ENCODE data around the gene B3GALNT2.

B3GALNT2 gene

DNA sequence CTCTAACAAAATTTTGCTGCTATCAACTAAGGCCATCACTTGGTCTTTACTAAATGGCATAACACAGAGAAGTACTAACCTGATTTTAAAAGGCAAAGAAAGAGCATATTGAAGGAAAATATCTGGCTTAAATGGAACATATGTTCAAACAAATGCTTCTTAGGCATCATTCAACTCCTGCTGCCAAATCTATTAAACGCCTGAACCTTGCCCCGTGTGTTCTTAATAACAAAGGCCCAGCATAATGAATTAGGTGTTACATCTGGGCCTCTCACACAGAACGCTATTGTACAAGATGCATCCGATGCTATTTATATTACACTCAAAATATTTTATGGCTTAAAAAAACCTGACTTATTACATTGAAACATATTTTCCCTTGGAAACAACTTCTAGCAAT lies 48.4 kb downstream of the B3GALNT2 start:
- no peak for DNase-seq (ENCODE audit: low read depth in 2 of 2, low spot score in 1 of 2)

DNA sequence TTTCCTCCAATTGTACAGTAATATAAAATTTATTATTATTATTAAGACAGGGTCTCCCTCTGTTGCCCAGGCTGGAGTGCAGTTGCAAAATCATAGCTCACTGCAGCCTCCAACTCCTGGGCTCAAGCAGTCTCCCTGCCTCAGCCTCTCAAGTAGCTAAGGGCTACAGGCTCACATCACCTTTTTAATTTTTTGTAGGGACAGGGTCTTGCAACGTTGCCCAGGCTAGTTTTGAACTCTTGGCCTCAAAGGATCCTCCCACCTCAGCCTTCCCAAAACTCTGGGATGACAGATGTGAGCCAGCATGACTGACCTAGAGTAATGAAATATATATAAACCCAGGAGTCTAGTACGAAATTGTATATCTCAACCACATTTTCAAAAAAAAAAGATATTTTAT lies 49.2 kb downstream of the B3GALNT2 start:
- no peak for DNase-seq (ENCODE audit: low read depth in 2 of 2, low spot score in 1 of 2)

DNA sequence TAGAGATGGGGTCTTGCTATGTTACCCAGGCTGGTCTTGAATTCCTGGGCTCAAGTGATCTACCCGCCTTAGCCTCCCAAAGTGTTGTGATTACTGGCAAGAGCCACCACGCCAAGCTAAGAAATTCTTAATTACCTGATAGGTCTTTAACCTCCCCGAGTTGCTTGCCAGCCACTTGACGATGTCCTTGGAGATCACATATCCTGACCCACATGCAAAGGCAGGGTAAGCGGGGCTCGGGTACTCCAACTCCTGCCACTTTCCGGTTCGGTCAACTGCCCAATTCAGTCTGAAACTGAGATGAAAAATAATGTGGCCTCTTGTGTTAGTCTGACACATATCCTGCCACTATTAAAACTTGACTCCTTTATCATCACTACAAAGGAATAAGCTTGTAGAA lies 50.2 kb downstream of the B3GALNT2 start:
- no peak for DNase-seq (ENCODE audit: low read depth in 2 of 2, low spot score in 1 of 2)

DNA sequence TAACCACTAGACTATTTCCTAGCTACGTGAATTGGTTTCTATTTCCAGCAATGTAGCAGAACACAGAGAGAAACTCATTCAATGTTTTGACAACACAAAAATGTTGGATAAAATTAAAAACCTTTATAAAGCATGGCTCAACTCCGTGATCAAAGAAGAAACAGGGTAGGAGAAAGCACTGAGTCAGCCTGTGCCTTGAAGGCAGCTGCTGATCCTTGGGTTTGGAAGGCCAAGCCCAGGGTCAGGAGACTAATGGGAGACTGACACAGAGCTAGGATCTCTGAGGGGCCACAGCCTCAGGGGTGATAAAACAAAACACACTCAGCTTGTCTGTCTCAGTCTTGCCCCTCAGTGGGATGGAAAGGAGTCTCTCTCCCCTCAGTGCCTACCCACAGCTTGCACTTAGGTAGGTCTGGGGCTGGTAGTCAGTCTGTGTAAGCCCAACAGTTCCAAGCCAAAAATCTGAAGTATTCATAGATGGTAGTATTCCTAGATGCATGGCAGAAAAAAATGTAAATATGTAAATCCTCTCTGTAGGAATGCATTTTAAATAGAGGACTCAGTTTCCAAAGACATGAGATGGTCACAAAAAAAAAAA lies 53.3 kb downstream of the B3GALNT2 start:
- DNase-seq (ENCODE audit: low read depth in 2 of 2, low spot score in 1 of 2) = no peak

DNA sequence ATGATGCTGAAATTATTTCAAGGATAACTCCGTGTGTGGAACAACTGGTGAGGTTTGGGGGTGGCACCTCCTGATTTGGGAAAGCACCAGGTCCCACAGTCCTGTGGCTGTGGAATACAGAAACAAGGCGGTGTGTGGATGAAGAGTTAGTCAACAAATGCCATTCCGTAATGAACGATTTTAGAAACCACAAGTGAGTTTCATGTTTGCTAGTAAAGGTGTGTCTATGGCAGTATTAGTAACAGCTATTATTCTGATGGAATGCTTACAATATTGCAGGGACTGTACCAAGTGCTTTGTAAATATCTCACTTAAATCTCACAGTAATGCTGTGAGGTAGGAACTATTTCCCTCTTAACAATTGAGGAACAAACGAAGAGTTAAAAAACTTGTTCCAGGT lies 53.8 kb downstream of the B3GALNT2 start:
- DNase-seq (ENCODE audit: low read depth in 2 of 2, low spot score in 1 of 2) = no peak

DNA sequence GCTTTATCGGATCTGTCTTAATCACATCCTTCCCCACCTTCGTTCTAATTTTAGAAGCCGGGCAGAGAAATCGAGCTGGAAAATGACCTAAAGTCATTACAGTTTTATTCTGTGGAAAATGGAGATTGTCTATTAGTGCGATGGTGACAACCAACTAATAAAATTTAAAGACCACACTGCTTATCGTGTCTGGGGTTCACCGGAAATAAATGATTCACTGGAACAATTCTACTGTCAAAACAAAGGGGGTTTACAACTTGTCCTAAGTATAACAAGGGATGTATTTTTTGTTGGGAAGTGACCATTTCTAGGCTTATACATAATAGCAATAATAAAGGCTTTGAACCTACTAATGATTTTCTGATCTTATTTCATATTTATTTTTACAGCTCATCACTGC lies 55.6 kb downstream of the B3GALNT2 start:
- no peak for DNase-seq (ENCODE audit: low read depth in 2 of 2, low spot score in 1 of 2)

DNA sequence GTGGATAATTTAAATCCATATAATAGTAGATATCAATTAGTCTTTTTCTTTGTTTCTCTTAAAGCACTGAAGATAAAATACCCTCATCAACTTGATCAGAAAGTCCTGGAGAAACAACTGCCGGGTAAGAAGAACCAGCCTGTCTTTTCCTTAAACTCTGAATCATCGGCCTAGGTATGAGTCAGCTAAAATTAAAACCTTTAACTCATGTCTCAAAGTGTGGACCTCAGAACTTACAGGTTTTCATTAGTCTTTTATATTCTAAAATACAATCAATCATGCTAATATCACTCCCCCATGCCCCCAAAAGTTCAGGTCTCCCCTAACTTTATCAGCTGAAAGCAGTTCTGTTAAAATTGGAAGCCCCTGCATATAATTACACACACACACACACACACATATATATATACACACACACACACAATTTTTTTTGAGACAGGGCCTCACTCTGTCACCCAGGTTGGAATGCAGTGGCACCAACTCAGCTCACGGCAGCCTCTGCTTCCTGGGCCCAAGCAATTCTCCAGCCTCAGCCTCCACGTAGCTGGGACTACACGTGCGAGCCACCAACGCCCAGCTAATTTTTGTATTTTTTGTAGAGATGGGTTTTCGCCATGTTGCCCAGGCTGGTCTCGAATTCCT lies 61.3 kb downstream of the B3GALNT2 start:
- DNase-seq (ENCODE audit: low read depth in 2 of 2, low spot score in 1 of 2) = no peak

DNA sequence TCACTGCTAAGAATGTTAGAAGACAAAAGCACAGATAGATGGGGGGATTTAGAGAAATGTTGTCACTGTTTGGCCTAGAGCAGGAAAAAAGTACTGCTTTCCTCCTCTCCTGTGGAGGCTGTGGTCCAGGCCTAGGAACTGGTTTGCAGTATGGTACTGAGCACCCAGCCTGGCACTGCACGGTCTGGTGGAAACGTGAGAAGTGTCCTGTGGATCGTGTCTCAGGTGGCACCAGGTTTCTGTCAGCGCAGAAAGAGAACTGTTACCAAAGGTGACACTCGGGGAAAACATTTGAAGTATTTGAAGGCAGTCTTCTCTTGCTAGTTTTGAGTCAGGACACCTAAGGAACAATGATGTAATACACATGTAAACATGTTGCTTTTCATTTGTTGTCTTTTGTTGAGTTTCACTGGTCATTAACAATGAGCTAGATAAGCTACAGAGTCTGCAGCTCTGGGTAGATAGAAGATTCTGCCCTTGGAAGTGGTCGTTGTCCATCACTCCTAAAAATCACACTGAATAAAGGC lies 63.0 kb downstream of the B3GALNT2 start:
- DNase-seq (ENCODE audit: low read depth in 2 of 2, low spot score in 1 of 2) = no peak

DNA sequence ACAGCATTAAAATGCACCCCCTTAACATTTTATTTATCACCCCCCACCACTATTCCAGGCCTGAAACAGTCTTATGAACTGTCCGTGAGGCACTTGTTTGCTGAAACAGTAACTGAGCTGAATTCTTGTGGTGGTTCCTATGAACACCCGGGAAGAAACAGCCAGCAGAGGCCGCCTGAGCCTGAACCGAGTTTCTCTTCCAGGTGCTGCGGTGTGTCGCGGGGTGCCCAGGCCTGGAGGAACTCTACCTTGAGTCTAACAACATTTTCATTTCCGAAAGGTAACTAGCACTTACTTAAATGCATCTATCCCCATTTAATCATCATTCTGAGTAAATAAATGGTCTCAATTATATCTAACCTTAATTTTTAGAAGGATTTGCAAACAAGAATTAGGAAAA lies 70.3 kb downstream of the B3GALNT2 start:
- no peak for DNase-seq (ENCODE audit: low read depth in 2 of 2, low spot score in 1 of 2)

DNA sequence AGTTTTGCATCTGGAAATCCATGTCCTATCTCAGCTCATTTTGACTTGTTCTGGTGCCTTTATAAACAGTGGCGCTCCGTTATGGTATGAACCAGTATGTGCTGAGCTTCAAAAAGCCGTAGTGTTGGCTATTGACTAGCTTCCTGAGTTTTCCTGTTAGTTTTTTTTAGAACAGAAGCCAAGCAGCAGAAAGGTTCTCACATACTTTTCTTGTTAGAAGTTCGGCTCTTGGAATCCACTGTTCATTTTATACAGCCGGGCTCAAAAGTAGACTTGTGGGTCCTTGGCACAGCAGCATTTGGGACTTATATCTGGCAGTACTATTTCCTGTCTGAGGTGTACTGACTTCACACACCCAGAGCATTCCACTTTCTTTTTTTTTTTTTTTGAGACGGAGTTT lies 73.3 kb downstream of the B3GALNT2 start:
- DNase-seq (ENCODE audit: low read depth in 2 of 2, low spot score in 1 of 2) = no peak

DNA sequence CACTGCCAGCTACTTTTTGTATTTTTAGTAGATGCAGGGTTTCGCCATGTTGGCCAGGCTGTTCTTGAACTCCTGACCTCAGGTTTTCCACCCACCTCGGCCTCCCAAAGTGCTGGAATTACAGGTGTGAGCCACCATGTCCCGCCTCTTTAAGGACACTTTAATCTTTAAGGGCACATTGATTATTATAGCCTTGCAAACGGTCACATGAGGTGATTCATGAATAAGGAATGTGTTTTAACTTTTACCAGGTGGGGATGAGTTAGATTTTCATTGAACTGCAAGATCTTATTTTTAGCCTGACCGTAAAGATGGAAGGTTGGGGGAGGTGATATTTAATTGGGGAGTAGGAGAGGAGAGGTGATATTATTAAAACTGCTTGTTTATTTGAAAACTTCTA lies 75.1 kb downstream of the B3GALNT2 start:
- DNase-seq (ENCODE audit: low read depth in 2 of 2, low spot score in 1 of 2) = no peak

DNA sequence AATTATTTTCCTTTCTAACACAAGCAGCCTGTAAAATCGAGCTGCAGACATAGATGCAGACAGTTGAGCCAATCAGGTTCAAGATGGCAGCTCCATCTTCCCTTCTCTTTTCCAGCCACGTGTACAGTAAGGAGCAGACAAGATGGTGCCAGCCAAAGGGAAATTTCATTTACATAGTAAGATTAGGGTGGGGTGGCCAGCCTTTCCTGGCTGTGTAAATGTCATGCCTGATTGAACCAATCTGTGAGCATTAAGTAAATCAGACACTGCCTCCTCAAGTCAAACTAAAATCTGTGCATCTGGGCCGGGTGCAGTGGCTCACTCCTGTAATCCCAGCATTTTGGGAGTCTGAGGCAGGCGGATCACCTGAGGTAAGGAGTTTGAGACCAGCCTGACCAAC lies 76.8 kb downstream of the B3GALNT2 start:
- DNase-seq (ENCODE audit: low read depth in 2 of 2, low spot score in 1 of 2) = no peak

DNA sequence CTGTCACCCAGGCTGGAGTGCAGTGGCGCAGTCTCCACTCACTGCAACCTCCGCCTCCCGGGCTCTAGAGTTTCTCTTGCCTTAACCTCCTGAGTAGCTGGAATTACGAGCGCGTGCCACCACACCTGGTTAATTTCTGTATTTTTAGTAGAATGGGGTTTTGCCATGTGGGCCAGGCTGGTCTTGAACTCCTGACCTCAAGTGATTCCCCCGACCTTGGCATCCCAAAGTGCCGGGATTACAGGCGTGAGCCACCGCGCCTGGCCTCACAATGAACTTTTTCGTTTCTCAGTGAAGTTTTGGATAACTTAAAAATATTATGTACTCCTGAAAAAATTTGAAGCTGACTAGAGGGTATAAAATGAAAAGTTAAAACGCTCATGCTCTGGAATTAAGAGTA lies 77.6 kb downstream of the B3GALNT2 start:
- DNase-seq (ENCODE audit: low read depth in 2 of 2, low spot score in 1 of 2) = no peak

DNA sequence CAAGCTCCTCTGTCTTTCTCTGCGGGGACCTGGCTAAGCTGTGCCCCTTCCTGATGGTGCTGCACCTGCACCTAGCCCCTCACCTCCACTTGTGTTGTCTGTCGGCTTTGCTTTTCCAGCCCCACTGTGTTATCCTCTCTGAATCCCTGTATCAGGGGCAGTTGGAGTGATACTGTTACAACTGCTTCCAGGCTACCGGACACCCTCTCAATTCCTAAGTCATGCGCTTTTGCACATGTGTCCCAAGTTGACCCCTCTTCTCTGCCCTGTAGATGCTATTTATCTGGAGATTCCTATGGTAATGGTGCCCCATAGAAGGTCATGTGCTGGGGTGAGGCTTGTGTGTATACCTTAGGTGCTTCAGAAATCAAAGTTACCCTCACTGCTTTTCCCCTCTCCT lies 78.1 kb downstream of the B3GALNT2 start:
- no peak for DNase-seq (ENCODE audit: low read depth in 2 of 2, low spot score in 1 of 2)

DNA sequence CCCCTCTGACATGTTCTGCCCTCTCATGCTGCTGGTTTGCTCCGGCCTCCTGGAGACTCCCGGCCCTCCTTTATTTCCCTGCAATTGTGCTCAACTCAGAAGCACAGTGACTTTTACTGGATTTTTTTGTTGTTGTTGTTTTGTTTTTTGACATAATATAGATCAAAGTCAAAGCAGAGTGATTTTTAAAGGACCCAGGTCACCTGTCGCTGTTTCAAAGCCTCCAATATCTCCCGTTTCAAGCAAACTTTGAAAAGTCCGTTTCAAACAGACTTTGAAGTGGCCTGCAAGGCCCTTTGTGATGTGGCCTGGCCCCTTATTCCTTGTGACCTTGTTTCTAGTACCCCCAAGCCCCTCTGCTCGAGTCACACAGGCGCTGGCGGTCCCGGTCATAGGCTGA lies 78.9 kb downstream of the B3GALNT2 start:
- DNase-seq (ENCODE audit: low read depth in 2 of 2, low spot score in 1 of 2) = no peak

DNA sequence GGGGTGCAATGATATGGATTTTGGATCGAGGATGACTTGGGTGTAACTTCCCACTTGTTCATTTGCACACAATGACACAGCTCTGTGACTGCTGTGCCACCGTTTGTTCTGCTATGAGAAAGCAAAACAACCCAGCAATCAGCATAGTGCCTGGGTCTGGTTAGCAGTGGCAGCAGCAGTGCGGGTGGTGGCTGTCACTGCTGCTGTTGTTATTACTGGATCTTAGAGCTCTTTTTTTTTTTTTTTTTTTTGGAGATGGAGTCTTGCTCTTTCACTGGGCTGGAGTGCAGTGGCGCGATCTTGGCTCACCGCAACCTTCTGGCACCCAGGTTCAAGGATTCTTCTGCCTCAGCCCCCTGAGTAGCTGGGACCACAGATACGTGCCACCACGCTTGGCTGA lies 80.2 kb downstream of the B3GALNT2 start:
- no peak for DNase-seq (ENCODE audit: low read depth in 2 of 2, low spot score in 1 of 2)

DNA sequence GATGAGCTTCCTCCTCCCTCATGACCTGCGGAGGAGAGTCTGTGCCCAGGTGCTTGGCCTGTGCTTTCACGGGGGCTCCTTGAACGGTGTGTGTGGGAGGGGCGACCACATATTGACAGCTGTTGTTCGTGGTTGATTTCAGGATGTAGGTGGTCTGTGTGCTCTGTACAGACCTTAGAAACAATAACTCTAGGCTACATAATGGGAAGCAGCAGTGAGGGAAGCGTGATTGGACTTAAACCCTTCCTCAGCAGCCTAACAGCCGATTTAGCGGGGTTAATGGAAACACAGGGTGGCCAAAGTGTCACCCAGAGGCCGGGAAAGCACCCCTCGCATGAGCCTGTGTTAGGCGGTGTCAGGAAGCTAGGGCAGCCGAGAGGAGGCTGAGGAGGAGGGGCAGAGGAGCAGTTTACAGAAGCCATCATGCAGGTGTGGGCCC lies 81.0 kb downstream of the B3GALNT2 start:
- no peak for DNase-seq (ENCODE audit: low read depth in 2 of 2, low spot score in 1 of 2)

DNA sequence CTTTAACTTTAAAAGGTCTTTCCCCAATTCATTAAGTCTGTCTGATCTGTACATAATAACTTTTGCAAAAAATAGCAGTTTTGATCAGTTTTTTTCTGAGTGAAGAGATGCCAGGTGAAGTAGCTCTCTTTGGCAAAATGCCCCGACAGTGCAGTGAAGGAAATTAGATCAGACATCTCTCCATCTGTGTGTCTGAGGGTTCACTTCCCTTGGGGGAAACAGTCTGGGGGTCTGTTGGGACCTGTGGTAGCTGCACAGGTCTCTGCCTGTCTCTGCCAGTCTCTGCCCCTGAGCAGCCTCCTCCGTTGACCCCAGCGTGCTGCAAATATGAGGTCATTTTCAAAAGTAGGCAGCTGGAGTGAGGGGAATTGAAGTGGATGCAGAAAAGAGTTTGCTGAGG lies 82.5 kb downstream of the B3GALNT2 start:
- no peak for DNase-seq (ENCODE audit: low read depth in 2 of 2, low spot score in 1 of 2)

DNA sequence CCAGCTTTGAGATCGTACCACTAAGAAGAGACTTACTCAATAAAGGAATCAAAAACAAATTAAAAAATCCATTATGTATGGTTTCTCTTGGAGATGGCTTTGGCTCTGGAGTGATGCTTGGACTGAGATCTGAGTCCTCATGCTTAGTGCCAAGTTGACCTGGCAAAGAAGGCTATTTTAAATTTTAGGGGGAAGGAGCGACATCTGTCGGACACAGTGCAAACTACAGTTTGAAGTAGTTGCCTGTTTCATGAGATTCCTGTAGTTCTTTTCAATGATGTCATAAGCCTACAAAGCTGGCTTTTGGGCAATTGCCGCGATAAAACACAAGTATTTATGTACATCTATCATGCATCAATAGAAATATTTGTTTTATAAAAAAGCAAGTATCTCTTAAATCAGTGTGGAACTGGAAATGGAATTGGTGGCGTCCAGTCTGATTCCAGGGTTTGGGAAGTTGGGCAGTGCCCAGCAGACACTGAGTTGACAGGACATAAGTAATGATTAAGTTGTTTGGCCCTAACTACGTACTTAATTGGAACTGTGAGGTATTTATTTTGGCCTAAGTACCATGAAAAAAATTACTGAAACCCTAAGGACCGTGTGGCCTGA lies 87.1 kb downstream of the B3GALNT2 start:
- DNase-seq (ENCODE audit: low read depth in 2 of 2, low spot score in 1 of 2) = peak in 1 of 2 donors; percentile 46

DNA sequence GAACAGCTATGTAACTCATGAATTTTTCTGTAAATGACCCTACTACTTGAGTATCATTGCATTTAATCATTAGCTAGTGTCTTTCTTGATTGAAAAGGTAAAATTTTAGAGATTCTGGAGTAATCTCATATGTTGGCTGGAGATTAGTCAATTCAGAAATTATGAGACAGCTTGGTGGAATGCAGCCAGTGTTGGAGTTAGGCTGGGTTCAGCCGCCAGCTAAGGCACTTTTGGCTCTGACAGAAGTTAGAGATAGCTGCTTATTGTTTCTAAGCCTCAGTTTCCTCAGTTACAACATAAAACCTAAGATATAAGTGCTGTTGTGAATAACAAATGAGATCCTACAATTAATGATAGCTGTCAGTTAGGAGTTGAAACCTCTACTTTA lies 87.6 kb downstream of the B3GALNT2 start:
- no peak for DNase-seq (ENCODE audit: low read depth in 2 of 2, low spot score in 1 of 2)

DNA sequence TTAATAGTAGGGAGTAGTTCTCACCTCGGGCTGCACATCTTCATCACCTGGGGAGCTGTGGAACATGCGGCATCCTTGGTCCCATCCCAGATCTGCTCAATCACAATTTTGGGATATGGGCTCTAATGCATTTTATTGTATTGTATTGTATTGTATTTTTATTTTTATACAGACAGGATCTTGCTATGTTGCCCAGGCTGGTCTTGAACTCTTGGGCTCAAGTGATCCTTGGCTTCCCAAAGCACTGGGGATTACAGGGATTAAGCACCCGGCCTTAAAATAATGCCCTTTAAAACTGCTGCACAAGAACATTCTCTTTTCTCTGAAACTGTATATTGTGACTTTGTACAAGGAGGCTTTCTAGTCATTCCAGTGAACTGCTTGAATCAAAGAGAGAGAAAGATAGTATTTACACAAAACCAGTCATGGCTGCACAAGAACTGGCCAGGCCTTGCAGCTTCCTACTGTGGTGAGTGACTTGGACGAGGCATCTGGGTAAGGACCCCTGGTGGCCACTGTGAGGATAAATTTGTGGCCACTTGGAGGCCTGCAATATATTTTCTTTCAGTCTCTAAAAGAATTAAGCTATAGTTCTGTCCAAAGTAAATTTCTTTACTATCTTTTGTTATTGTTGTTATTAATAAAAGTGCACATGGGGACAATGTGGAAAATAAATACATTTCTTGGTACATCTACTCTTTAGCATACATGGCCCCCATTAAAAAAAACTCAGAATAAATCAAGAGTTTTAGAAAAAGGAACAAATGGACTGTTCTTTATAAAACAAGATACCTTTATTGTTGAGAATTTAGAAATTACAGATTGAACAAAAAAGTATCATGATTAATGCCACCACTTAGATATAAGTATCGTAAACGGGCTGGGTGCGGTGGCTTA lies 89.0 kb downstream of the B3GALNT2 start:
- peak in 1 of 2 donors; percentile 16 for DNase-seq (ENCODE audit: low read depth in 2 of 2, low spot score in 1 of 2)
